K562 (cell line): ENCODE measurements around the gene SIGLEC15.

Experiments used
- ATF2 ChIP-seq: sonication (generic); formaldehyde crosslinking; IDR thresholded peaks from 2 replicates; pipeline ENCODE4 v1.8.1; 2022; ENCODE audit warnings: missing genetic modification reagents
- CTCF ChIP-seq, 3 experiments: IDR thresholded peaks in 2 of 3; conservative IDR thresholded peaks in 1 of 3; 2 replicates each; pipeline ENCODE4 v1.5.1; 2011 to 2012; ENCODE audit warnings: low read length in 3 of 3, mild to moderate bottlenecking in 3 of 3, control low read depth in 2 of 3, improper control_type of control experiment in 1 of 3, inconsistent platforms in 1 of 3, low read depth in 1 of 3, mixed read lengths in 1 of 3, moderate library complexity in 1 of 3; ENCODE audit not compliant: insufficient read depth in 2 of 3
- EZH2 ChIP-seq: IDR thresholded peaks from 2 replicates; pipeline ENCODE4 v1.6.1; 2012; ENCODE audit warnings: low read depth, mild to moderate bottlenecking, inconsistent platforms, low read length, borderline replicate concordance
- MAZ ChIP-seq, 2 experiments: fragments of 450-650 bp in 1 of 2; sonication (generic) in 1 of 2; formaldehyde crosslinking; IDR thresholded peaks in 1 of 2; conservative IDR thresholded peaks in 1 of 2; 2 replicates each; pipeline versions ENCODE4 v1.4.0 to v1.5.0; 2020; ENCODE audit warnings: mild to moderate bottlenecking in 1 of 2, missing genetic modification reagents in 1 of 2
- SIN3A ChIP-seq, 2 experiments: fragments of 150-350 bp in 1 of 2; IDR thresholded peaks; 2 replicates each; pipeline ENCODE4 v1.6.1; 2011 to 2016; ENCODE audit warnings: borderline replicate concordance in 2 of 2, low read depth in 2 of 2, low read length in 2 of 2, mild to moderate bottlenecking in 2 of 2, moderate library complexity in 2 of 2; ENCODE audit not compliant: control insufficient read depth in 1 of 2
- TF ChIP-seq, protein P1 (sequence below): sonication (generic); formaldehyde crosslinking; IDR thresholded peaks from 2 replicates; pipeline ENCODE4 v1.8.0; 2023; ENCODE audit warnings: mild to moderate bottlenecking, missing genetic modification reagents

- TF ChIP-seq SIN3A (IDR thresholded peaks at IDR 0.05; ENCODE audit: borderline replicate concordance in 2 of 2, control insufficient read depth in 1 of 2, low read depth in 2 of 2, low read length in 2 of 2) (no peak), ATF2 (CRISPR knock-in tag) (no peak), MAZ (CRISPR knock-in tag; conservative IDR thresholded peaks at IDR 0.05 in 1 of 2, IDR thresholded peaks at IDR 0.05 in 1 of 2) (no peak), EZH2 (no peak), CTCF (IDR thresholded peaks at IDR 0.05 in 2 of 3, conservative IDR thresholded peaks at IDR 0.05 in 1 of 3; ENCODE audit: insufficient read depth in 2 of 3, low read depth in 1 of 3, low read length in 3 of 3) (no peak)
- TF ChIP-seq, protein P1, sequence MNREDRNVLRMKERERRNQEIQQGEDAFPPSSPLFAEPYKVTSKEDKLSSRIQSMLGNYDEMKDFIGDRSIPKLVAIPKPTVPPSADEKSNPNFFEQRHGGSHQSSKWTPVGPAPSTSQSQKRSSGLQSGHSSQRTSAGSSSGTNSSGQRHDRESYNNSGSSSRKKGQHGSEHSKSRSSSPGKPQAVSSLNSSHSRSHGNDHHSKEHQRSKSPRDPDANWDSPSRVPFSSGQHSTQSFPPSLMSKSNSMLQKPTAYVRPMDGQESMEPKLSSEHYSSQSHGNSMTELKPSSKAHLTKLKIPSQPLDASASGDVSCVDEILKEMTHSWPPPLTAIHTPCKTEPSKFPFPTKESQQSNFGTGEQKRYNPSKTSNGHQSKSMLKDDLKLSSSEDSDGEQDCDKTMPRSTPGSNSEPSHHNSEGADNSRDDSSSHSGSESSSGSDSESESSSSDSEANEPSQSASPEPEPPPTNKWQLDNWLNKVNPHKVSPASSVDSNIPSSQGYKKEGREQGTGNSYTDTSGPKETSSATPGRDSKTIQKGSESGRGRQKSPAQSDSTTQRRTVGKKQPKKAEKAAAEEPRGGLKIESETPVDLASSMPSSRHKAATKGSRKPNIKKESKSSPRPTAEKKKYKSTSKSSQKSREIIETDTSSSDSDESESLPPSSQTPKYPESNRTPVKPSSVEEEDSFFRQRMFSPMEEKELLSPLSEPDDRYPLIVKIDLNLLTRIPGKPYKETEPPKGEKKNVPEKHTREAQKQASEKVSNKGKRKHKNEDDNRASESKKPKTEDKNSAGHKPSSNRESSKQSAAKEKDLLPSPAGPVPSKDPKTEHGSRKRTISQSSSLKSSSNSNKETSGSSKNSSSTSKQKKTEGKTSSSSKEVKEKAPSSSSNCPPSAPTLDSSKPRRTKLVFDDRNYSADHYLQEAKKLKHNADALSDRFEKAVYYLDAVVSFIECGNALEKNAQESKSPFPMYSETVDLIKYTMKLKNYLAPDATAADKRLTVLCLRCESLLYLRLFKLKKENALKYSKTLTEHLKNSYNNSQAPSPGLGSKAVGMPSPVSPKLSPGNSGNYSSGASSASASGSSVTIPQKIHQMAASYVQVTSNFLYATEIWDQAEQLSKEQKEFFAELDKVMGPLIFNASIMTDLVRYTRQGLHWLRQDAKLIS (CRISPR knock-in tag): no peak
Observed at GRCh38 chr18:45788861-45789260, 36.6 kb upstream of the SIGLEC15 start.
